Stimulated activated effector memory CD8-positive, alpha-beta T cell treated with anti-CD3 and anti-CD28 coated beads, Interleukin-12 subunit alpha, Interleukin-12 subunit beta, amount 100 ng/mL, for 72 hours (primary cell): Measurements from ENCODE around the gene TMEM147.

Experiments used
- ATAC-seq: fragments of 150-1000 bp; cut with Tn5 transposase; 2 replicates; pipeline ENCODE4 v1.10.0; 2021
- DNase-seq, 2 donors: peaks; one replicate each; pipeline ENCODE4 v3.0.0; 2021 to 2022; ENCODE audit warnings: low spot score in 2 of 2
- H3K27ac Mint-ChIP-seq: one replicate; pipeline ENCODE4 v1.8.0; 2022; ENCODE audit warnings: mild to moderate bottlenecking, mixed read lengths
- H3K36me3 Mint-ChIP-seq: one replicate; pipeline ENCODE4 v1.8.0; 2022; ENCODE audit warnings: mild to moderate bottlenecking, mixed read lengths
- H3K4me1 Mint-ChIP-seq: one replicate; pipeline ENCODE4 v1.8.0; 2022; ENCODE audit warnings: mixed read lengths
- H3K4me3 Mint-ChIP-seq: one replicate; pipeline ENCODE4 v1.8.0; 2022; ENCODE audit warnings: mild to moderate bottlenecking, mixed read lengths
- H3K9me3 Mint-ChIP-seq: one replicate; pipeline ENCODE4 v1.8.0; 2022; ENCODE audit warnings: mixed read lengths

Gene TMEM147

GRCh38 chr19:35551091-35551810 lies 5.8 kb downstream of the TMEM147 start:
- Mint-ChIP-seq H3K4me3 (no peak overlapping the region), H3K36me3 (peaks cover 33% of the 10 kb centered on the region), H3K9me3 (no peaks in the 10 kb centered on the region), H3K4me1 (peaks cover 25% of the 10 kb centered on the region), H3K27ac (no peak overlapping the region)
- DNase-seq (no peak), ATAC-seq (no peak)

- Mint-ChIP-seq H3K9me3 (no peaks in the 10 kb centered on the region), H3K4me3 (no peak overlapping the region), H3K36me3 (peaks cover 20% of the 10 kb centered on the region), H3K27ac (no peak overlapping the region), H3K4me1 (peaks cover 21% of the 10 kb centered on the region)
- DNase-seq (no peak), ATAC-seq (no peak)
Observed at GRCh38 chr19:35552534-35553384, 7.3 kb downstream of the TMEM147 start.

GRCh38 chr19:35553385-35554000 lies 8.1 kb downstream of the TMEM147 start:
- H3K9me3 Mint-ChIP-seq, result no peaks in the 10 kb centered on the region
- peaks cover 23% of the 10 kb centered on the region for H3K4me1 Mint-ChIP-seq
- no peak overlapping the region for H3K27ac Mint-ChIP-seq
- H3K36me3 Mint-ChIP-seq, result peaks cover 20% of the 10 kb centered on the region
- ATAC-seq (no peak), DNase-seq (no peak)
- no peak overlapping the region for H3K4me3 Mint-ChIP-seq

GRCh38 chr19:35554076-35554475 lies 8.7 kb downstream of the TMEM147 start:
- Mint-ChIP-seq H3K4me1 (peaks cover 17% of the 10 kb centered on the region), H3K4me3 (no peak overlapping the region), H3K9me3 (no peaks in the 10 kb centered on the region), H3K27ac (no peak overlapping the region), H3K36me3 (peaks cover 17% of the 10 kb centered on the region)
- peak; percentile 7 for ATAC-seq
- DNase-seq, result no peak

GRCh38 chr19:35555301-35556005 lies 10.0 kb downstream of the TMEM147 start:
- DNase-seq (no peak), ATAC-seq (no peak)
- Mint-ChIP-seq H3K36me3 (peaks cover 4% of the 10 kb centered on the region), H3K9me3 (no peaks in the 10 kb centered on the region), H3K4me1 (peaks cover 12% of the 10 kb centered on the region), H3K27ac (no peak overlapping the region), H3K4me3 (no peak overlapping the region)

GRCh38 chr19:35556025-35556590 lies 10.7 kb downstream of the TMEM147 start:
- ATAC-seq, result no peak
- Mint-ChIP-seq H3K4me1 (peaks cover 12% of the 10 kb centered on the region), H3K36me3 (no peaks in the 10 kb centered on the region), H3K4me3 (no peak overlapping the region), H3K9me3 (no peaks in the 10 kb centered on the region), H3K27ac (no peak overlapping the region)
- DNase-seq, result no peak

GRCh38 chr19:35556846-35557538 lies 11.6 kb downstream of the TMEM147 start:
- H3K36me3 Mint-ChIP-seq, result no peaks in the 10 kb centered on the region
- peak overlapping the region; percentile 67 for H3K4me3 Mint-ChIP-seq
- H3K4me1 Mint-ChIP-seq, result peaks cover 12% of the 10 kb centered on the region
- no peaks in the 10 kb centered on the region for H3K9me3 Mint-ChIP-seq
- ATAC-seq (no peak), DNase-seq (no peak)
- H3K27ac Mint-ChIP-seq, result no peak overlapping the region

- no peak overlapping the region for H3K27ac Mint-ChIP-seq
- peak in 1 of 2 donors; percentile 60 for DNase-seq
- peaks cover 12% of the 10 kb centered on the region for H3K4me1 Mint-ChIP-seq
- ATAC-seq, result peak; percentile 60
- H3K4me3 Mint-ChIP-seq, result peak overlapping the region; percentile 67
- no peaks in the 10 kb centered on the region for H3K36me3 Mint-ChIP-seq
- no peaks in the 10 kb centered on the region for H3K9me3 Mint-ChIP-seq
Observed at GRCh38 chr19:35557539-35558399, 12.3 kb downstream of the TMEM147 start.

GRCh38 chr19:35558400-35559280 lies 13.2 kb downstream of the TMEM147 start:
- Mint-ChIP-seq H3K4me3 (peak overlapping the region; percentile 67), H3K36me3 (no peaks in the 10 kb centered on the region)
- no peak for ATAC-seq

GRCh38 chr19:35559281-35559659 lies 13.8 kb downstream of the TMEM147 start:
- Mint-ChIP-seq H3K27ac (no peak overlapping the region), H3K4me1 (peaks cover 12% of the 10 kb centered on the region), H3K4me3 (peak overlapping the region; percentile 67), H3K36me3 (no peaks in the 10 kb centered on the region), H3K9me3 (no peaks in the 10 kb centered on the region)
- DNase-seq (no peak), ATAC-seq (no peak)

More at GRCh38 chr19:35558400-35559280, 13.2 kb downstream of the TMEM147 start:
- H3K4me1 Mint-ChIP-seq, result peaks cover 12% of the 10 kb centered on the region
- H3K9me3 Mint-ChIP-seq, result no peaks in the 10 kb centered on the region
- DNase-seq, result no peak
- H3K27ac Mint-ChIP-seq, result no peak overlapping the region

GRCh38 chr19:35559781-35560180 lies 14.4 kb downstream of the TMEM147 start:
- H3K9me3 Mint-ChIP-seq, result no peaks in the 10 kb centered on the region
- H3K4me1 Mint-ChIP-seq, result peaks cover 12% of the 10 kb centered on the region
- no peaks in the 10 kb centered on the region for H3K36me3 Mint-ChIP-seq
- ATAC-seq (no peak), DNase-seq (no peak)
- H3K4me3 Mint-ChIP-seq, result no peak overlapping the region
- no peak overlapping the region for H3K27ac Mint-ChIP-seq

GRCh38 chr19:35560271-35560670 lies 14.8 kb downstream of the TMEM147 start:
- H3K4me1 Mint-ChIP-seq, result peaks cover 12% of the 10 kb centered on the region
- no peaks in the 10 kb centered on the region for H3K9me3 Mint-ChIP-seq
- no peak overlapping the region for H3K27ac Mint-ChIP-seq
- H3K36me3 Mint-ChIP-seq, result no peaks in the 10 kb centered on the region
- no peak overlapping the region for H3K4me3 Mint-ChIP-seq
- DNase-seq (no peak), ATAC-seq (no peak)

GRCh38 chr19:35560677-35561076 lies 15.3 kb downstream of the TMEM147 start:
- Mint-ChIP-seq H3K4me3 (no peak overlapping the region), H3K4me1 (peaks cover 12% of the 10 kb centered on the region), H3K9me3 (no peaks in the 10 kb centered on the region), H3K27ac (no peak overlapping the region), H3K36me3 (no peaks in the 10 kb centered on the region)
- DNase-seq, result no peak
- no peak for ATAC-seq
